Dedifferentiated amniotic fluid mesenchymal stem cell (primary cell): ENCODE measurements around the gene DYSF.

Source experiments
- DNase-seq: peaks from one replicate; pipeline ENCODE4 v3.0.0-alpha.2; 2016; ENCODE audit errors: extremely low spot score

The DYSF gene

GRCh38 chr2:71706121-71706520 is 252.8 kb downstream of the DYSF start:
- DNase-seq = no peak

- no peak for DNase-seq
These were observed 253.5 kb downstream of the DYSF start for GRCh38 chr2:71706836-71707235.

DNA sequence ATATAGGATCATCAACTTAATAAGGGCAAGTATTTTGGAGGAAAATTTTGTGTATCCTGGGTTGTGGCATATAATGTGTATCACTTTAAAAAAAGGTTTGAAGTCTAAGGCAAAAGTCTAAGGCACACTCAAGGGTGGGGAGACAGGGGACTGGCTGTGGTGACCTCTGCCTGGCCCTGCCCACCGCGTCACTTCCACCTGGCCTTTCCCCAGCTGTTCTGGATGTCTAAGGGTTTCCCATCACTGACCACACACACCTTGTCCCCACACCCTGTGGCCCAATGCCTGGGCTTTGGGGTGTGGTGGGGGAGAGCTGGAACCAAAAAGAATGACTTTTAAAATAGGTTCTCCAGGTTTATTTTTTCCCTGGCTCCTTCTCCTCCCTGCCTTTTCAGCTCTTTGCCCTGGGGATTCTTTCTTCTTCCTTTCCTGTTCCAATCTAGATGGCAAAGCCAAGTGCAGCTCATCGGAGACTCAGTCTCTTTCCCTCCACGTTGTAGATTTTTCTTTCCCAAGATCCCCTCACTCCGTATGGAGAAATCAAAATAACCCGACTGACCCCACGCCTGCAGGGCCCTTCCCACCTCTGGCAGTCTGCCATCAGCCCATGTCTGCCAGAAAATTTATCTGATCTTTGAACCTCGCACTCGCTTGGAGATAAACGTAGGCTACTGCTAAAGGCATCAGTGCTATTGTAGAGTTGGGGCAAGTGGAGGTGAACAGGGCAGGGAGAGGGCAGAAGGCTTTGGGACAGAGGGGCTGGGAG is 257.2 kb downstream of the DYSF start:
- DNase-seq = no peak

DNA sequence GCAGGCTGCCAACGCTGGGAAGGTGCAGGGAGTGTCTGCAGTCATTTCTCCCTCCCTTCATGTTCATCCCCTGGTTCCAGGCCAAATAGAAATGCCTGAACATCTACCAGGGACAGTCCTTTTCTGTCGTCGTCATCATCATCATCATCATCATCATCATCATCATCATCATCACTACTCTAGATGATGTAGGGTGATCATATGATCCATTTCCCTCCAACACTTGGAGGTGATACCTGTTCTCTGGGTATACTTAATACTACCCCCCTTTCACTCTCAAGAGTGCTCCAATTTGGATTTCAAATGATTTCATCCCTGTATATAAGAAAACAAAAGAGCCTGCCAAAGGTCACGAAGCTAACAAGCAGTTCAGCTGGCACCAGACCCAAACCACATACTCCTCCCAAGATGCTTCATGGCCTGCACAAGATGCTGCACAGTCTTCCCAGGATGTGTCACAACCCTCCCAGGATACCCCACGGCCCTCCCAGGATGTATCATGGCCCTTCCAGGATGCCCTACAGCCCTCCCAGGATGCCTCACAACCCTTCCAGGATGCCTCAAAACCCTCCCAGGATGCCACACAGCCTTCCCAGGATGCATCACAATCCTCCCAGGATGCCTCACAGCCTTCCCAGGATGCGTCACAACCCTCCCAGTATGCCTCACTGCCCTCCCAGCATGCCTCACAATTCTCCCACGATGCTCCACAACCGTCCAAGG is 257.9 kb downstream of the DYSF start:
- no peak for DNase-seq

DNA sequence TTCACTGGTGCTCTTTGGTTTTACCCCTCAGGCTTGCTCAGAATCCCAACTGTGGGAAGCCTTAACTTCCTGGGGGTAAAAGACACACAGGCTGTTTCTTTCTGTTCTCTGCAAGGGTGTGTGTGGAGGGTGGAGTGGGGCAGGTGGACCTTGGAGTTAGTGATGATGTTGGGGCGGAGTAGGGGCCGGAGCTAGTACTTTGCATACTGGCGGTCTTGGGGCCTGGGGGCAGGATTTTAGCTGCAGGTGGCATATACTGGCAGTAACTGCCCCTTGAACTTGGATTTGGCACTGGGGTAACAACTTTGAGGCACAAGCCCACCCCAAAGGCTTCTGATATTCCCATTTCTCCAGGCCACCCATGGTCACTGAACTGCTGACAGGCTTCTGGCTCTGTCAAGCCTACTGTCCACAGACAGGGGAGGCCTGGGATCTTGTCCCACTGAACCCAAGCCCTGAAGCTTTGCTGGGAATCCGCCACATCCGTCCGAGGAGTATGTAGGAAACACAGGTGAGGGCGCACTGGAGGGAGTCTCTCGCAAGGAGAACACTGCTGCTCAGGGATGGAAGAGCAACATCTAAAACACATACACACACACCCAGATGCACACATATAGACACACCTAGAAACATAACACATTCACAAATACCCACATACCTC is 258.9 kb downstream of the DYSF start:
- DNase-seq = no peak

DNA sequence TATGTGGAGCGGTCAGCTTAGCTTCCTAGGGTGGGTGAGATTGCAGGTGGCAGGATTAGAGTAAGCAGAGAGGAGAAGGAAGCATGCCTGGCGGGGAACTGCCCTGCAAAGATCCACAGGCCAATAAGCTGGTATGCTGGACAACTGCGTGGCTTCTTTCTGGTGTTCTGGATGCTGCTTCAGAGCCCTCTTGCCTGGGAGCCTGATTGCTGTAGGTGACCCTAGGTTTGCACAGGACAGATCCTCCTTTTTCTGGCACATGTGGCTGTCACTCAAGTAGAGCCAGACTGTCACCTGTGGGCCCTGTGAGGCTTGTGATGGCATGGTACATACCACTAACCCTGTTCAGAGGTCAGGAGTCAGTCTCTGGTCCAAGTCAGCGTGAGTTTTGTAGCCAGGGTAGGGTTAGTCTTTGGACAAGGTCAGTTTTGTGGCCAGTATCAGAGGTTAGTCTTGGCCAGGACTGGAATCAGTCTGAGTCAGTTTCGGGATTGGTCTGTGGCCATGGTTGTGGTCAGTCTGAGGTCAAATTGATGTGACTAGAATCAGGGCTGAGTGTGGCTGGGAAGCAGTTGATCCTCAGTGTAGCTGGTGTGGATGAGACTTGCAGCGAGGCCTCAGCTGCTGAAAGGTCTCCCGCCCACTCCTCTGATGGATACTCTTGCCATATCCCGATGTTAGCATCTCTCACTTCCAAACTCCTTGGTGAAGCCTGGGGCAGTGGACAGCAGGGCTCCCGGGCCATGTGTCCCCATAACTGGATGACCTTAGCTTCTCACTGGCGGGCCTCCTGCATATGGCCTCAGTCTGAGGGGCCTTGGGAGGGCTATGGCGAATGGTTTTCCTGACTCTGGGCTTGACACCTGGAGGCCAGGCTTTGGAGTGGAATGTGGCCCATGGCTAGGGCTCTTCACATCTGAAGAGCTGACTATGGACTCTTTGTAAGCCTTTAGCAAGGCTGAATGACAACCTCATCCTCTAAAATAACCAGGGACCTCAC is 260.5 kb downstream of the DYSF start:
- DNase-seq = no peak

GRCh38 chr2:71714601-71715240 is 261.4 kb downstream of the DYSF start:
- DNase-seq = no peak

- DNase-seq = no peak
These were observed 261.9 kb downstream of the DYSF start for GRCh38 chr2:71715241-71715750.

- DNase-seq = no peak
These were observed 262.8 kb downstream of the DYSF start for GRCh38 chr2:71715951-71716696.

DNA sequence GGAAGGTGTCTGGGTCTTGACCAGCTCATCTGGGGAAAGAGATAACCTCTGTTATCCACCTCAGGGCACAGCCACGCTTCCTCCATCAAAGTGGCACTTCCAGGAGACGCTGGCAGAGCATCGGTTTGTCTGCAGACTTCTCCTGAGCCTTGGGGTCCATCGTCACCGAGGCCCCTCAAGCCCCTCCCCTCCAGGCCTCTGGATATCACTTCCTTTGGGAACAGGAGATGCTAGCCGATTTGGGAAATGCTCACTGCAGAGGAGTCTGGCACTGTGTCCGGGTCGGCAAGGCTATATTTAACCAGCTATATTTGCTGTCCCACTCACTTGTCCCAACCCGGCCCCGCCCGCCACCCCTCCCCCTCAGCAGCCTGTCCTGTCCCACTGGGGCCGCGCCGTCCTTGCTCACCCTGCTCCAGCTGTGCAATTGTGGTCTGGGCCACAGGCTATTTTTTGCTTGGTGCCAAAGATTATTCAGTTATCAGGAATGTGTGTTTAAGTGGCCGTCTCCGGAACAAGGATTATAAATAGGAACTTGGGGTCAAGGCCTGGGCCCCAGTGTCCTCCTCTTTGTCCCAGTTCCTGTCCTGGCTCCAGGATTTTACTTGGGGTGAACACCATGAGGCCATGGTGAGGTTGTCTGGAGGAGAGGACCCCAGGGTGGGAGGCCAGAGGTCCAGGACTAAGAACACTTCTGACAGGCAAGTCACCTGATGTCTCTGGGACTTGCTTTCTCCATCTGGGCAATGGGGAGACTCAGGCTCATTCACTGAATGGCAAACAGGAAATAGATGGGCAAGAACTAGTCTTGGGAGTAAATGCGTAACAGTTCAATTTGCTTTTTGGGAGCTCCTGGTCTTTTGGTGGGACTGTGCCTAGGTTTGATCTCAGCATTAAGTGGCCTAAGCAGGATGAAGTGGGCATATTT is 263.6 kb downstream of the DYSF start:
- DNase-seq = peak; percentile 77

DNA sequence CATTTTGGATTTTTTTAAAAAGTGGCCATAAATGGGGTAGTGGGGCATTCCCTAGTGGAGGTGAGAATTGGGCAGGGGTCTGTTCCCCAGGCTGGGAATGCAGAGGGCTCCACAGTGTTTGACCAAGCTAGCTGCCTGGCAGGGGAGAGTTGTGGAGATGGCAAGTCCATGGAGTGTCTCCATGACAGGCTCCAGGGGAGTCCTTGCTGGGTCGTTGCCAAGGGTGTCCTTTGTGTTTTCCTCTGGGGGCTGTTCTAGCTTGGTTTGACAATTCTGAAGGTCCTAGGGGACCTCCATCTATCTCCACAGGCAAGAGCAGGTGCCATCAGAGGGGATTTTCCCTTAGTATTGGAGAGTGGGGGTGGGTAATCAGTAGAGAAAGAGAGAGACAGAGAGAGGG is 265.3 kb downstream of the DYSF start:
- DNase-seq = no peak

DNA sequence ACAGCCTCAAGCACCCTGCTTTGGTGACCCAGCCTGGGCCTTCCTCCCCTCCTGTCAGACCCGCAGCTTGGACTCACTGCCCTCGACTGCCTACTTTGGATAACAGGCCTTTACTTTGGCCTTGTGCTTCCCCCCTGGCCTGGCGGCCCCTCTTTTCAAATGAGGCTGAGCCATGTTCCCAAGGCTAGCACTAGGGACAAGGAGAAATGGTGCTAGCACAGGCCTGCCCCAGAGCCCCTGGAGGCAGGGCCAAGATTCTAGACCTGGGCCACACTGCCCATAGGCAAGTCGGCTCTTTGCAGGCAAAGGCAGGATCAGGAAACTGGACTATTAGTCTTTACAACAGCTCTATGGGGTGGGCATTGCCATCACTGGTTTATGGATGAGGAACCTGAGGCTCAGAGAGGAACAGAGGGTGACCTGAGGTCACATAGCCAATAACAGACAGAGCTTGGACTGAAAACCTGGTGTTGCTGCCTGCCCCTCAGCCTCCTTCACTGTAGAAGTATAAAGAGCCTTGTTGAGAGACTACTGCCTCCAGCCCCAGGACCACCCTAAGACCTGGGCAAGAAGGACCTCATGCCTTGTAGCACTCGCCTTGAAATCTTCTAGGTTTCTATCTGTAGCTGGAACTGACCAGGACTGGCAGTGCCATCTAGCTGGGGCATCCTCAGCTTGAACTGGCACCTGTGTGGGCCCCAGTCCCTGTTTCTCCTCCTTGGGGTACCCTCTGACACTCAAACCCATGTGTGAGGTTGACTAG is 266.3 kb downstream of the DYSF start:
- DNase-seq = no peak

- DNase-seq = no peak
These were observed 266.9 kb downstream of the DYSF start for GRCh38 chr2:71720283-71720560.

DNA sequence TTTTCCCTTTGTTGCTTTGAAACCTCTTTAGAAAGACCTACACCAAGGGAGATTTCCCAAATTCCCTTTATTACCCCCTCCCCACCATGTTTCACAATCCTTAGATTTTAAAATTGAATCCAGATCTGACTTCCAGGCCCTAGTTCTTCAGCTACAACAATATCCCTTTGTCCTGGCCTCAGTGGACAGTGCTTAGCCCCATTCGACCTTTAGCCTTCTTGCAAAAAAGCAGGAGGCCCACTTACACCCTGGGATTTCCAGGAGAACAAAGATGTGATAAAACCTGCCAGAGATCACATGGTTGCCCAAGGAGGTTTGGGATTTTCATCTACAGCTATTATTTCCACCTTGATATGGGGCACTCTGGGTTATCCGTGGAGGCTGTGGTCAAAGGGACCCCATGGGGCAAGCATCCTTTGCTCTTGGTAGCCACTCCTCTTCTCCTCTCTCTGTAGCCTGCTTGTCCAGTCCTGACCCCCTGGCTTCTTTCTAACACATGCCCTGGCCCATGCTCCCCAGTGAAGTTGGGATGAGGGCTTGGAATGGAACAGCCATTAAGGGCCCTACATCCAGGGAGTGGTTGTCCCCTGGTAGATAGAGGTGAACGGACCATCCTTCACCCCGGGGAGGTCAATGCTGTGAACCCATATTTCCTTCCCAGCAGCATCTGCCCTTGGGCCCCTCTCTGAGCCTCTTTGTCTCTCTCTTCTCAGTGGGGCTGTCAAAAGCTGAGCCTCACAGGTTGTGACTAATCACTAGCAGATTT is 267.4 kb downstream of the DYSF start:
- no peak for DNase-seq

- no peak for DNase-seq
These were observed 268.0 kb downstream of the DYSF start for GRCh38 chr2:71721362-71721665.

- no peak for DNase-seq
These were observed 268.3 kb downstream of the DYSF start for GRCh38 chr2:71721669-71722068.

DNA sequence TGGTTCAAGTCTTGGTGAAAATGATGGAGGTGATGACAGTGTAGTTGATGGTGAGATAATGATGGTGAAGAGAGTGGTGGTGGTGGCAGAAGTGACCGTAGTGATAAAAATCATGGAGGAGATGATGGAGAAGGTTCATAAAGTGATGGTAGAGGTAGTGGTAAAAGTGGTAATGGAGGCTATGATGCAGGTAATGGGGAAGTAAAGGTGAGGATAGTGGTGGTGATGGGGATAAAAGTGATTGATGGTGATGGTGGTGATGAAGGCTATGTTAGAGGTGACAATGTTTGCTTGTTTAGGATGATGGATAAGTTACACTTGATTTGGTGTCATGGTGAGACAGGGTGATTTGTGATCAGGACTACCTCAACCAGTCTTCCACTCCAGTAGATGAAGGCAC is 268.9 kb downstream of the DYSF start:
- DNase-seq = no peak

GRCh38 chr2:71724793-71725192 is 271.4 kb downstream of the DYSF start:
- no peak for DNase-seq
